Glutamatergic neuron (in vitro differentiated cells): ENCODE data around the gene P2RX4. TPM values are rescaled to one million over a fixed set of nuclear protein-coding genes. Genes with fewer than 3 reads are reported as not detected.
"Not testable (repeated sequence)": the region's sequence is repeated elsewhere in the genome, so short reads cannot be mapped to it uniquely, and the experiment has no call there.

Source experiments
- DNase-seq: peaks from one replicate; pipeline ENCODE4 v3.0.0; 2022
- H3K27ac Mint-ChIP-seq: one replicate; pipeline ENCODE4 v1.8.0; 2020; ENCODE audit warnings: mild to moderate bottlenecking, mixed read lengths, inconsistent platforms; ENCODE audit not compliant: unreplicated experiment
- H3K27me3 Mint-ChIP-seq: one replicate; pipeline ENCODE4 v1.8.0; 2020; ENCODE audit warnings: mild to moderate bottlenecking, moderate library complexity, mixed read lengths, inconsistent platforms; ENCODE audit not compliant: unreplicated experiment
- H3K36me3 Mint-ChIP-seq: one replicate; pipeline ENCODE4 v1.8.0; 2020; ENCODE audit warnings: mild to moderate bottlenecking, mixed read lengths, inconsistent platforms; ENCODE audit not compliant: unreplicated experiment
- H3K4me1 Mint-ChIP-seq: one replicate; pipeline ENCODE4 v1.8.0; 2020; ENCODE audit warnings: mild to moderate bottlenecking, low read depth, mixed read lengths, inconsistent platforms; ENCODE audit not compliant: unreplicated experiment
- H3K4me3 Mint-ChIP-seq: one replicate; pipeline ENCODE4 v1.8.0; 2020; ENCODE audit warnings: mild to moderate bottlenecking, mixed read lengths, inconsistent platforms; ENCODE audit not compliant: unreplicated experiment
- H3K9me3 Mint-ChIP-seq: one replicate; pipeline ENCODE4 v1.8.0; 2020; ENCODE audit warnings: mild to moderate bottlenecking, moderate library complexity, mixed read lengths, inconsistent platforms; ENCODE audit not compliant: unreplicated experiment
- CTCF ChIP-seq: fragments of 200-600 bp; sonication (generic); IDR thresholded peaks from one replicate; pipeline ENCODE4 v1.5.0; 2021; ENCODE audit not compliant: partially characterized antibody, unreplicated experiment
- total RNA-seq: library from RNA; stranded (reverse); fragmentation: NEBNext Ultra II Directional; extraction: Animal tissue kit (Norgen Biotek cat#: 25700); gene quantifications from one replicate; pipeline ENCODE4 v1.2.1, GENCODE V29; 2021; ENCODE audit not compliant: unreplicated experiment

P2RX4 gene
- total RNA-seq, 1 donor from 2014 or later: 3.7 TPM

- H3K27ac Mint-ChIP-seq: no peak overlapping the region
- H3K36me3 Mint-ChIP-seq: no peaks in the 10 kb centered on the region
- TF ChIP-seq CTCF: no peak
- no peaks in the 10 kb centered on the region for H3K4me1 Mint-ChIP-seq
- H3K4me3 Mint-ChIP-seq: no peak overlapping the region
- no peaks in the 10 kb centered on the region for H3K27me3 Mint-ChIP-seq
- DNase-seq: no peak
- no peaks in the 10 kb centered on the region for H3K9me3 Mint-ChIP-seq
Measured at GRCh38 chr12:121224591-121224990, 14.7 kb downstream of the P2RX4 start.

GRCh38 chr12:121226399-121226798 is 16.5 kb downstream of the P2RX4 start:
- Mint-ChIP-seq H3K4me1 (peaks cover 2% of the 10 kb centered on the region), H3K27ac (no peak overlapping the region), H3K4me3 (no peak overlapping the region), H3K9me3 (peaks cover under 1% of the 10 kb centered on the region), H3K27me3 (no peaks in the 10 kb centered on the region), H3K36me3 (no peaks in the 10 kb centered on the region)
- no peak for TF ChIP-seq CTCF
- no peak for DNase-seq

DNA sequence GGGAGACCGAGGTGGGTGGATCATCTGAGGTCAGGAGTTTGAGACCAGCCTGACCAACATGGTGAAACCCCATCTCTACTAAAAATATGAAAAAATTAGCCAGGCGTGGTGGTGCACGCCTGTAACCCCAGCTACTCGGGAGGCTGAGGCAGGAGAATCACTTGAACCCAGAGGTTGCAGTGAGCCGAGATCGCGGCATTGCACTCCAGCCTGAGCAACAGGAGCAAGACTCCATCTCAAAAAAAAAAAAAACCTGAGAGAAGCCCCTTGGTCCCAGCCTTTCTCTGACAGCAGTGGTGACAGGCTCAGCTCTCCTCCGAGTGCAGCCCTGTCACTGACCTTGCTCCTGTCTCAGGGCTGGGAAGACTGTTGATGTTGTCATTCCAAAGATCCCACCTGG is 16.9 kb downstream of the P2RX4 start:
- H3K27me3 Mint-ChIP-seq, H3K27ac Mint-ChIP-seq, H3K4me3 Mint-ChIP-seq, H3K4me1 Mint-ChIP-seq, DNase-seq, H3K9me3 Mint-ChIP-seq, H3K36me3 Mint-ChIP-seq: not testable (repeated sequence)

DNA sequence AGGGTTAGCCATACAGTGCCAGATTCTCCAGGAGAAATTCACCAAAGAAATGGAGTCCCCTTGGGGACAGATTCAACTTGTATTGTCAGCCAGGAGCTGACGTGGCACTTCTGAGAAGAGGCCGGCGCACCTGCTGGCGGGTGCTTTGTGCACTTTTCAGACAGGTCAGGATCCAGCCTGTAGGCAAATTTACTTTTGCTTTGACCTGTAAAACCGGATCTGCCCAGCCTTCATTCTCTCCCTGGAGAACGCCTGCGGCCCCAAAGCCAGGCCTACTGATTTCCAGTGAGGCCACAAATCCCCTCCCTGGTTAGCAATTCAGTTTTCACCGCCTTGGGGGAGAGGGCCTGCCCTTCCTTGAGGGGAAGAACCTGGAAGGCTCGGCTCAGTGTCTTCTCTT is 17.4 kb downstream of the P2RX4 start:
- H3K4me1 Mint-ChIP-seq: peaks cover 4% of the 10 kb centered on the region
- no peaks in the 10 kb centered on the region for H3K36me3 Mint-ChIP-seq
- no peak for DNase-seq
- no peak for TF ChIP-seq CTCF
- H3K4me3 Mint-ChIP-seq: no peak overlapping the region
- H3K27ac Mint-ChIP-seq: no peak overlapping the region
- peaks cover 3% of the 10 kb centered on the region for H3K9me3 Mint-ChIP-seq
- no peaks in the 10 kb centered on the region for H3K27me3 Mint-ChIP-seq

GRCh38 chr12:121228919-121229665 is 19.2 kb downstream of the P2RX4 start:
- Mint-ChIP-seq H3K27ac (no peak overlapping the region), H3K36me3 (no peaks in the 10 kb centered on the region), H3K27me3 (peaks cover 3% of the 10 kb centered on the region), H3K9me3 (peaks cover 5% of the 10 kb centered on the region), H3K4me3 (no peak overlapping the region), H3K4me1 (peaks cover 4% of the 10 kb centered on the region)
- TF ChIP-seq CTCF: no peak
- DNase-seq: no peak
